ENCODE data around the gene HID1. TPM values are rescaled to one million over a fixed set of nuclear protein-coding genes. Genes with fewer than 3 reads are reported as not detected.
A peak's percentile ranks its signal among the peaks of the same experiment; 100 is the strongest.

HID1 gene
- total and polyA plus RNA-seq, 8 donors = 36.5 to 304 (median 82.2) TPM

DNA sequence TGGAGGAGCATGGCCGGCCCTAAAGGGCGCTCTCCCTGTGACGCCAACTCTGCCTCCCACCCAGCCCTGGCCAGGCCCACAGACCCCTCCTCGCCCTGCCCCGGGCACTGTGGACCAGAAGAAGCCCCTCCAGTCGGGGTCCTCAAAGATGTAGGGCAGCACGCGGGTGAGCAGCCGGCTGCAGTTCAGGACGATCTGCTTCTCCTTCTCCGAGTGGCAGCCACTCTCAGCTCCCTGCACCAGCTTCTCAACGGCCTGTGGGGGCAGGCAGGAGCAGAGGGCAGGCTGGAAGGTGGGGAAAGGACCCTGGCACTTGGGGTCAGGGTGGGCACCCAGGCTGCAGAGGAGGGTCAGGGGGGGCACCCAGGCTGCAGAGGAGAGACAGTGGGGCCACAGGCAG, 8.9 kb downstream of the HID1 start:
- Histone ChIP-seq H3K27me3 (no peaks in the 10 kb centered on the region), H3K36me3 (peaks cover 6 to 54% (median 42%) of the 10 kb centered on the region in 4 donors), H3K27ac (no peak overlapping the region), H3K9me3 (no peaks in the 10 kb centered on the region), H3K4me3 (no peak overlapping the region), H3K4me1 (peaks cover 20 to 46% (median 38%) of the 10 kb centered on the region in 4 donors)
- 49 to 67% (median 60%) methylated on average over 2 to 12 of the region's 12 CpGs for WGBS, 5 donors
- DNase-seq = no peak
- intact Hi-C loops (cut with DNase I; ENCODE audit: low total_unique reads) = no loop called here
- TF ChIP-seq CTCF (IDR thresholded peaks at IDR 0.05) (no peak), POLR2A (IDR thresholded peaks at IDR 0.05) (no peak), EP300 (IDR thresholded peaks at IDR 0.05) (no peak), POLR2AphosphoS5 (IDR thresholded peaks at IDR 0.05) (no peak)

- no peaks in the 10 kb centered on the region for H3K27me3 ChIP-seq
- intact Hi-C loops (cut with DNase I; ENCODE audit: low total_unique reads) = no loop called here
- H3K36me3 ChIP-seq = peaks cover 6 to 62% (median 49%) of the 10 kb centered on the region in 4 donors
- TF ChIP-seq POLR2AphosphoS5 (IDR thresholded peaks at IDR 0.05) = no peak
- DNase-seq = no peak
- no peaks in the 10 kb centered on the region for H3K9me3 ChIP-seq
- WGBS, 5 donors = 60 to 81% (median 74%) methylated on average over 9 to 18 of the region's 18 CpGs
- H3K4me1 ChIP-seq = peaks cover 12 to 44% (median 32%) of the 10 kb centered on the region in 4 donors
- no peak overlapping the region for H3K4me3 ChIP-seq
- peak overlapping the region in 1 of 5 donors; percentile 16 for H3K27ac ChIP-seq
Observed at GRCh38 chr17:74962622-74963394, 9.8 kb downstream of the HID1 start.

- H3K9me3 ChIP-seq = no peaks in the 10 kb centered on the region
- H3K4me3 ChIP-seq = no peak overlapping the region
- peak overlapping the region in 4 of 5 donors; percentile 4 to 44 (median 16) for H3K27ac ChIP-seq
- H3K27me3 ChIP-seq = no peaks in the 10 kb centered on the region
- H3K4me1 ChIP-seq = peaks cover 12 to 44% (median 32%) of the 10 kb centered on the region in 4 donors
- DNase-seq = peak; percentile 93 to 96
- intact Hi-C loops (cut with DNase I; ENCODE audit: low total_unique reads) = no loop called here
- peaks cover 6 to 69% (median 54%) of the 10 kb centered on the region in 4 donors for H3K36me3 ChIP-seq
- TF ChIP-seq POLR2AphosphoS5 (IDR thresholded peaks at IDR 0.05) (peak in 2 of 3 donors; percentile 12 to 74), EP300 (IDR thresholded peaks at IDR 0.05) (no peak), CTCF (IDR thresholded peaks at IDR 0.05) (peak in 5 of 7 experiments; percentile 49 to 83 (median 77))
- WGBS, 5 donors = 38 to 56% (median 43%) methylated on average over 19 to 23 of the region's 23 CpGs
Observed at GRCh38 chr17:74961657-74962350, 10.8 kb downstream of the HID1 start.

DNA sequence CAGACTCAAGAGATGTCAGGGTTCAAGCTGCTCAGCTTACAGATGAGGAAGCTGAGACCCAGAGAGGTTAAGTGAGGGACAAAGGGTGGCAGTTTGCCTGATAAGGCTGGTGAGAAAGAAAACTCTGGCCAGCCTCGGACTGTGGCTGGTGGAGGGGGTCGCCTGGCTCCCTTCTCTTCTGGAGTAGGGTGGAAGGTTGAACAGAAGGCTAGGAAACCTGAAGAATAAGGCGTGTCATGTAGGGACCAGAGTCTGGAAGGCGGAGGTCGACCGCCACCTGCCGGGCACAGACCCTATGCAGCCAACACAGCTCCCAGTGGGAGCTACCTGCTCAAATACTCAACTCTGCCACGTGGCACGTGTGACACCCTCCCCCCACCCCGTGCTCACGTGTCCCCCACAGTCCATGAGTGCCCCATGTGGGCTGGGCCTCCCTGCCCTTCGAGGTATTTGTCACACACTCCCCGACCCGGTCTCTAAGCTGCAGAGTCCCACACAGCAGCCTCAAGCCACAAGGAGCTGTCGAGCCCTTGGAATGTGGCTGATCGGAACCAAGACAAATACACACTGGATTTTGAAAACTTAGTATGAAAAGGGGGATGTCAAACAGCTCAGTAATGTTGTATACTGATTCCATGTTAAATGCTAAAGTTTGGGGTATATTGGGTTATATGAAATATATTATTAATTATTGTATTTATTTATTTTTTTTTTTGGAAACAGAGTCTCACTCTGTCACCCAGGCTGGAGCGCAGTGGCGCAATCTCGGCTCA, 11.8 kb downstream of the HID1 start:
- peak; percentile 55 to 76 for DNase-seq
- Histone ChIP-seq H3K27me3 (no peaks in the 10 kb centered on the region), H3K9me3 (no peaks in the 10 kb centered on the region), H3K4me3 (no peak overlapping the region), H3K4me1 (peaks cover 12 to 44% (median 28%) of the 10 kb centered on the region in 4 donors), H3K27ac (no peak overlapping the region), H3K36me3 (peaks cover 17 to 77% (median 65%) of the 10 kb centered on the region in 4 donors)
- intact Hi-C loops (cut with DNase I; ENCODE audit: low total_unique reads) = no loop called here
- no peak for TF ChIP-seq POLR2A (IDR thresholded peaks at IDR 0.05)
- TF ChIP-seq CTCF (IDR thresholded peaks at IDR 0.05) = peak in 1 of 7 experiments; percentile 11
- no peak for TF ChIP-seq POLR2AphosphoS5 (IDR thresholded peaks at IDR 0.05)
- WGBS, 5 donors = 32 to 53% (median 40%) methylated on average over 18 to 19 of the region's 19 CpGs
